Astrocyte (in vitro differentiated cells and primary cell): ENCODE data around the gene KRT26. TPM values are rescaled to one million over a fixed set of nuclear protein-coding genes. Genes with fewer than 3 reads are reported as not detected.

Source experiments
- DNase-seq: peaks from one replicate; pipeline ENCODE4 v3.0.0-alpha.2; 2010; ENCODE audit warnings: low read depth
- FAIRE-seq: peaks from 2 replicates; lab custom pipeline; 2011; peaks lifted over from hg19 to GRCh38; lab: Jason Lieb, UNC
- H2AFZ ChIP-seq: 2 replicates; pipeline ENCODE4 v1.6.0; 2012; ENCODE audit warnings: low read depth, low read length, inconsistent platforms
- H3K27ac ChIP-seq: 2 replicates; pipeline ENCODE4 v1.5.1; 2011; ENCODE audit warnings: low read depth, low read length, inconsistent platforms
- H3K27me3 ChIP-seq: 2 replicates; pipeline ENCODE4 v1.6.0; 2011; ENCODE audit warnings: low read length, inconsistent platforms; ENCODE audit not compliant: insufficient read depth
- H3K36me3 ChIP-seq: 2 replicates; pipeline ENCODE4 v1.5.1; 2011; ENCODE audit warnings: low read length, inconsistent platforms; ENCODE audit not compliant: insufficient read depth
- H3K4me1 ChIP-seq: 2 replicates; pipeline ENCODE4 v1.5.1; 2011; ENCODE audit warnings: low read length, inconsistent platforms; ENCODE audit not compliant: insufficient read depth
- H3K4me2 ChIP-seq: 2 replicates; pipeline ENCODE4 v1.6.0; 2012; ENCODE audit warnings: low read length, inconsistent platforms
- H3K4me3 ChIP-seq: 2 replicates; pipeline ENCODE4 v1.5.1; 2011; ENCODE audit warnings: low read depth, mild to moderate bottlenecking, low read length, inconsistent platforms; ENCODE audit not compliant: insufficient read depth
- H3K79me2 ChIP-seq: 2 replicates; pipeline ENCODE4 v1.6.0; 2012; ENCODE audit warnings: mild to moderate bottlenecking, low read length, inconsistent platforms; ENCODE audit not compliant: insufficient read depth
- H3K9ac ChIP-seq: 2 replicates; pipeline ENCODE4 v1.6.0; 2012; ENCODE audit warnings: mild to moderate bottlenecking, low read length, inconsistent platforms
- H3K9me3 ChIP-seq: 2 replicates; pipeline ENCODE4 v1.5.1; 2012; ENCODE audit warnings: low read depth, mild to moderate bottlenecking, low read length, inconsistent platforms; ENCODE audit not compliant: insufficient read depth
- H4K20me1 ChIP-seq: 2 replicates; pipeline ENCODE4 v1.6.0; 2012; ENCODE audit warnings: low read length, inconsistent platforms; ENCODE audit not compliant: insufficient read depth
- H3K27ac Mint-ChIP-seq: one replicate; pipeline ENCODE4 v1.8.0; 2021; ENCODE audit warnings: mild to moderate bottlenecking, mixed read lengths; ENCODE audit not compliant: unreplicated experiment
- H3K27me3 Mint-ChIP-seq: one replicate; pipeline ENCODE4 v1.8.0; 2021; ENCODE audit warnings: low read depth, mixed read lengths; ENCODE audit not compliant: unreplicated experiment
- H3K36me3 Mint-ChIP-seq: one replicate; pipeline ENCODE4 v1.8.0; 2021; ENCODE audit warnings: low read depth, mixed read lengths; ENCODE audit not compliant: unreplicated experiment
- H3K4me1 Mint-ChIP-seq: one replicate; pipeline ENCODE4 v1.8.0; 2021; ENCODE audit warnings: low read depth, mixed read lengths; ENCODE audit not compliant: unreplicated experiment
- H3K4me3 Mint-ChIP-seq: one replicate; pipeline ENCODE4 v1.8.0; 2021; ENCODE audit warnings: mild to moderate bottlenecking, moderate library complexity, mixed read lengths; ENCODE audit not compliant: unreplicated experiment
- H3K9me3 Mint-ChIP-seq: one replicate; pipeline ENCODE4 v1.8.0; 2021; ENCODE audit warnings: mild to moderate bottlenecking, mixed read lengths; ENCODE audit not compliant: unreplicated experiment
- CTCF ChIP-seq: IDR thresholded peaks from 2 replicates; pipeline ENCODE4 v1.5.1; 2011; ENCODE audit warnings: low read depth, mild to moderate bottlenecking, inconsistent platforms, low read length, moderate library complexity; ENCODE audit not compliant: insufficient read depth
- EZH2 ChIP-seq: IDR thresholded peaks from 2 replicates; pipeline ENCODE4 v1.6.1; 2012; ENCODE audit warnings: mild to moderate bottlenecking, low read length, inconsistent platforms; ENCODE audit not compliant: insufficient read depth
- total RNA-seq: library from RNA; stranded (reverse); gene quantifications from 2 replicates; pipeline ENCODE4 v1.2.1, GENCODE V29; 2021

Gene KRT26
- total RNA-seq, 1 donor from 2014 or later = not detected

- no peaks in the 10 kb centered on the region for H3K4me1 Mint-ChIP-seq
- Histone ChIP-seq H3K4me1 (no peaks in the 10 kb centered on the region), H3K9ac (no peak overlapping the region), H4K20me1 (no peaks in the 10 kb centered on the region), H3K4me3 (no peak overlapping the region), H3K27ac (no peak overlapping the region), H3K9me3 (no peaks in the 10 kb centered on the region), H3K27me3 (peaks cover 23% of the 10 kb centered on the region), H3K4me2 (no peak overlapping the region), H3K79me2 (no peaks in the 10 kb centered on the region), H3K36me3 (no peaks in the 10 kb centered on the region), H2AFZ (no peak overlapping the region)
- no peaks in the 10 kb centered on the region for H3K9me3 Mint-ChIP-seq
- H3K4me3 Mint-ChIP-seq = no peak overlapping the region
- H3K36me3 Mint-ChIP-seq = no peaks in the 10 kb centered on the region
- H3K27ac Mint-ChIP-seq = no peak overlapping the region
- DNase-seq (no peak), FAIRE-seq (no peak)
- no peak for TF ChIP-seq EZH2
- H3K27me3 Mint-ChIP-seq = peaks cover 21% of the 10 kb centered on the region
Observed at GRCh38 chr17:40793832-40794231, 21.8 kb upstream of the KRT26 start.

GRCh38 chr17:40791787-40792436 is 19.9 kb upstream of the KRT26 start:
- no peaks in the 10 kb centered on the region for H3K4me1 Mint-ChIP-seq
- H2AFZ ChIP-seq = no peak overlapping the region
- peaks cover 21% of the 10 kb centered on the region for H3K27me3 Mint-ChIP-seq
- DNase-seq = peak; percentile 24
- H3K79me2 ChIP-seq = no peaks in the 10 kb centered on the region
- H3K36me3 Mint-ChIP-seq = no peaks in the 10 kb centered on the region
- H3K27ac Mint-ChIP-seq = no peak overlapping the region
- no peak overlapping the region for H3K4me2 ChIP-seq
- H3K9me3 Mint-ChIP-seq = no peaks in the 10 kb centered on the region
- FAIRE-seq = peak; percentile 93
- no peak overlapping the region for H3K4me3 Mint-ChIP-seq
- H3K27ac ChIP-seq = no peak overlapping the region
- no peak overlapping the region for H3K9ac ChIP-seq
- no peak overlapping the region for H3K4me3 ChIP-seq
- peaks cover 18% of the 10 kb centered on the region for H3K27me3 ChIP-seq
- H3K4me1 ChIP-seq = no peaks in the 10 kb centered on the region
- H3K9me3 ChIP-seq = no peaks in the 10 kb centered on the region
- no peaks in the 10 kb centered on the region for H3K36me3 ChIP-seq
- no peaks in the 10 kb centered on the region for H4K20me1 ChIP-seq
- TF ChIP-seq CTCF (peak; percentile 75), EZH2 (no peak)

- TF ChIP-seq CTCF (no peak), EZH2 (no peak)
Observed at GRCh38 chr17:40791111-40791510, 19.1 kb upstream of the KRT26 start.

More at GRCh38 chr17:40791111-40791510, 19.1 kb upstream of the KRT26 start:
- Histone ChIP-seq H2AFZ (no peak overlapping the region), H3K36me3 (no peaks in the 10 kb centered on the region), H3K27ac (no peak overlapping the region), H3K79me2 (no peaks in the 10 kb centered on the region), H3K4me3 (no peak overlapping the region), H3K9me3 (no peaks in the 10 kb centered on the region), H3K9ac (no peak overlapping the region), H3K27me3 (peaks cover 17% of the 10 kb centered on the region), H3K4me2 (no peak overlapping the region), H3K4me1 (no peaks in the 10 kb centered on the region), H4K20me1 (no peaks in the 10 kb centered on the region)
- peaks cover 17% of the 10 kb centered on the region for H3K27me3 Mint-ChIP-seq
- no peak overlapping the region for H3K4me3 Mint-ChIP-seq
- no peaks in the 10 kb centered on the region for H3K4me1 Mint-ChIP-seq
- no peaks in the 10 kb centered on the region for H3K9me3 Mint-ChIP-seq
- no peak overlapping the region for H3K27ac Mint-ChIP-seq
- H3K36me3 Mint-ChIP-seq = no peaks in the 10 kb centered on the region
- FAIRE-seq = no peak
- no peak for DNase-seq
